Activated CD8-positive, alpha-beta memory T cell treated with anti-CD3 and anti-CD28 coated beads for 48 hours (primary cell): Measurements from ENCODE around the gene NLRP11.

Experiments
- DNase-seq, 3 experiments: peaks; one replicate each; pipeline ENCODE4 v3.0.0-alpha.2; 2020; ENCODE audit warnings: low read depth in 2 of 3, low spot score in 2 of 3

Gene NLRP11

GRCh38 chr19:55831846-55832245, at the start of gene NLRP11:
NLRP11 (minus strand) TSS chr19:55831999; CDS start chr19:55818174, 13,825 bp downstream.
- no peak for DNase-seq

- no peak for DNase-seq
These were observed 45.4 kb upstream of the NLRP11 start for GRCh38 chr19:55877211-55877610.

DNA sequence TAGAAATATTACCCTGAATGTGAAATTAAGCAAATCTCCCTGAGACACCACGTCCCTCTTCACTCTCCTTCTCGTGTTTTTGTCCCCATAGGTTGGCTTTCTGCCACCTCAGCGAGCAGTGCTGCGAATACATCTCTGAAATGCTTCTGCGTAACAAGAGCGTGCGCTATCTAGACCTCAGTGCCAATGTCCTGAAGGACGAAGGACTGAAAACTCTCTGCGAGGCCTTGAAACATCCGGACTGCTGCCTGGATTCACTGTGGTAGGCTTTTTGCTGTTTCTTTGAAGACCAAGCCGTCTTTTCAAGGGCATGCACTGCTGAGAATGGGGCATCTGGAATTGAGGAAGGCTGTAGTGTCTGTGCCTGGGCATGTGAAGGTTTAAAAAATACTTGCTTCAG, 38.9 kb upstream of the NLRP11 start:
- no peak for DNase-seq

GRCh38 chr19:55867101-55867500, 35.3 kb upstream of the NLRP11 start:
- no peak for DNase-seq

GRCh38 chr19:55866521-55866920, 34.7 kb upstream of the NLRP11 start:
- no peak for DNase-seq

DNA sequence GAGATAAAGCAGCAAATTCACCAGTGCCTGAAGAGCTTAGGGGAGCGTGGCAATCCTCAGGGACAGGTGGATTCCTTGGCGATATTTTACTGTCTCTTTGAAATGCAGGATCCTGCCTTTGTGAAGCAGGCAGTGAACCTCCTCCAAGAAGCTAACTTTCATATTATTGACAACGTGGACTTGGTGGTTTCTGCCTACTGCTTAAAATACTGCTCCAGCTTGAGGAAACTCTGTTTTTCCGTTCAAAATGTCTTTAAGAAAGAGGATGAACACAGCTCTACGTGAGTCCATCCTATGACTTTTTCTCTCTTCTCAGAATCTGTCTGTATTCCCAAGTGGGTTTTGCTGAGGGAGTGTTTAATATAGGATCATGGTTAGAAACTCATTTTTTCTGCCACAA, 27.2 kb upstream of the NLRP11 start:
- no peak for DNase-seq

DNA sequence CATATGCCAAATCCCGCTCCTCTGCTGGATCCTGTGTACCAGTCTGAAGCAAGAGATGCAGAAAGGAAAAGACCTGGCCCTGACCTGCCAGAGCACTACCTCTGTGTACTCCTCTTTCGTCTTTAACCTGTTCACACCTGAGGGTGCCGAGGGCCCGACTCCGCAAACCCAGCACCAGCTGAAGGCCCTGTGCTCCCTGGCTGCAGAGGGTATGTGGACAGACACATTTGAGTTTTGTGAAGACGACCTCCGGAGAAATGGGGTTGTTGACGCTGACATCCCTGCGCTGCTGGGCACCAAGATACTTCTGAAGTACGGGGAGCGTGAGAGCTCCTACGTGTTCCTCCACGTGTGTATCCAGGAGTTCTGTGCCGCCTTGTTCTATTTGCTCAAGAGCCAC, 26.6 kb upstream of the NLRP11 start:
- DNase-seq = no peak

- no peak for DNase-seq
These were observed 26.2 kb upstream of the NLRP11 start for GRCh38 chr19:55857974-55858373.

- no peak for DNase-seq
These were observed 25.4 kb upstream of the NLRP11 start for GRCh38 chr19:55857149-55857548.

GRCh38 chr19:55855160-55855559, 23.4 kb upstream of the NLRP11 start:
- no peak for DNase-seq

- DNase-seq = no peak
These were observed 7.1 kb upstream of the NLRP11 start for GRCh38 chr19:55838906-55839305.

DNA sequence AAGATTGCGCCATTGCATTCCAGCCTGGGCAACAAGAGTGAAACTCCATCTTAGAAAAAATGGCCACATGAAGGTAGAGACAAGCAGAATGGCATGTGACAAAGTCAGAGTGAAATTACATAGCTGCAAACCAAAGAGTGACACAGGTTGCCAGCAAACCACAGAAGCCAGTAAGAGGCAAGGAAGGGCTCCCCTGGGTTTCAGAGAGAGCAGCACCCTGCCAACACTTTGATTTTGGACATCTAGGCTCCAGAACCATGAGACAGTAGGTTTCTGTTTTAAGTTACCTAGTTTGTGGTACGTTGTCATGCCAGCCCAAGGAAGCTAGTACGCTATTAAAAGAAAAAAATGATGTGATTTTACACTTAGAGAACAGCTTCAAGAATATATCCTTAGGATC, 6.5 kb upstream of the NLRP11 start:
- no peak for DNase-seq

GRCh38 chr19:55836340-55836739, 4.5 kb upstream of the NLRP11 start, which contains the start of gene NLRP4:
NLRP4 (plus strand) TSS chr19:55836540; CDS start chr19:55852081, 15,541 bp downstream.
- DNase-seq = no peak

GRCh38 chr19:55832676-55833075, 877 bp upstream of the NLRP11 start:
- DNase-seq = no peak

GRCh38 chr19:55830656-55831055, 1.1 kb downstream of the NLRP11 start:
- no peak for DNase-seq

GRCh38 chr19:55820037-55820436, 11.8 kb downstream of the NLRP11 start:
- DNase-seq = no peak

GRCh38 chr19:55813906-55814305, 17.9 kb downstream of the NLRP11 start:
- DNase-seq = no peak

- no peak for DNase-seq
These were observed 19.4 kb downstream of the NLRP11 start for GRCh38 chr19:55812449-55812848.

- DNase-seq = no peak
These were observed 20.5 kb downstream of the NLRP11 start for GRCh38 chr19:55811340-55811739.

GRCh38 chr19:55809381-55810058, 22.3 kb downstream of the NLRP11 start:
- DNase-seq = peak in 1 of 3 experiments; percentile 10

GRCh38 chr19:55802281-55802680, 29.5 kb downstream of the NLRP11 start:
- no peak for DNase-seq

GRCh38 chr19:55801416-55801815, 30.4 kb downstream of the NLRP11 start:
- DNase-seq = no peak

DNA sequence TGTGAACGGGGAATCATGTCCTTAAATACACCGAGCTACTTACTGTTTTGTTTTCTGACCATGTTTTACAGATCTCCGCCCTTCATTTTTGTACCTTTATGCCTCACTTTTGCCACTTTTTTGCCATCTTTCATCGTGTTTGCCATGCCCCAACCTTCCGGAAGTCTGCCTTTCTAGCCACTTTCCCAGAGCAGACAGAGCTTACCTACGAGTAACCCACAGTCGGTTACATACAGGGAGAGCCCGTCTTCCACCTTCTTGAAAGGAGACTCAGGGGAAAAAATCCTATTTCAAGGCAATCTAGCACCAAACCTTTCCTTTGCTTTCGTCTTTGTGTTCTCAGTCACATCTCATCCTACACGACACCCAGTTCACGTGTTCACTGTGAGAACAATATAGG, 36.8 kb downstream of the NLRP11 start:
- DNase-seq = no peak
